ENCODE measurements around the gene MYH6. TPM values are rescaled to one million over a fixed set of nuclear protein-coding genes. Genes with fewer than 3 reads are reported as not detected.

Gene MYH6
- total RNA-seq, 4 donors from 2014 or later = not detected

DNA sequence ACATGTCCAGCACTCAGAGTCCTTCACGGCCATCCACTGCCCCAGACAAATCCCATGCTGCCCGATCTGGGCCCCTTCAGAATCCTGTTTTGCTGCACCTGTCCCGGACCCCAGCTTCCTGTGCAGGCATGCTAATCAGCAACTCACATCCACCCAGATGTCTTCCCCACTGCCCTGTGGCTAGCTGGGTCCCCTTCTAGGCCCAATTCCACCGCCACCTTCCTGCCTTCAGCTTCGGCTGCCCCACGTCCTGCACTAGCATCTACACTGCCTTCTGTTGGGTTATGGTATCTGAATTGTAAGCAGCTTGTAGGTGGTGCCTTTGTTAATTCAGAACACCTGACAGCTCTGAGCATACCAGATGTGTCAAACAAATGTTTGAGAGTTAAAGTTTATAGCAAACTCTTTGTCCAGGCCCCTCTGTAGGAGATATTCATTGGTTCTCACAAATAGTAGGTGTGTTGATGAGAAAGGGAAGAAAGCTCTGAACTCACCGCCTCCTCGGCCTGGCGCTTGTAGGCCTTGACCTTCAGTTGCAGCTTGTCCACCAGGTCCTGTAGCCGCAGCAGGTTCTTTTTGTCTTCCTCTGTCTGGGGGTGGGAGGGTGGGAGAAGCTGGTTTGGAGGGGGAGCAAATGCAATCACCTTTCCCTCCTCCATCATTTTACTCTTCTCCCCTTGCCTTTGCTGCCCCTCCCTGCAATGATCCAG is 25.2 kb downstream of the MYH6 start:
- no peak overlapping the region for H3K4me3 ChIP-seq
- no peaks in the 10 kb centered on the region for H3K9me3 ChIP-seq
- intact Hi-C loops (cut with DNase I) = no loop called here
- TF ChIP-seq POLR2A (IDR thresholded peaks at IDR 0.05) = no peak
- TF ChIP-seq, protein P1, sequence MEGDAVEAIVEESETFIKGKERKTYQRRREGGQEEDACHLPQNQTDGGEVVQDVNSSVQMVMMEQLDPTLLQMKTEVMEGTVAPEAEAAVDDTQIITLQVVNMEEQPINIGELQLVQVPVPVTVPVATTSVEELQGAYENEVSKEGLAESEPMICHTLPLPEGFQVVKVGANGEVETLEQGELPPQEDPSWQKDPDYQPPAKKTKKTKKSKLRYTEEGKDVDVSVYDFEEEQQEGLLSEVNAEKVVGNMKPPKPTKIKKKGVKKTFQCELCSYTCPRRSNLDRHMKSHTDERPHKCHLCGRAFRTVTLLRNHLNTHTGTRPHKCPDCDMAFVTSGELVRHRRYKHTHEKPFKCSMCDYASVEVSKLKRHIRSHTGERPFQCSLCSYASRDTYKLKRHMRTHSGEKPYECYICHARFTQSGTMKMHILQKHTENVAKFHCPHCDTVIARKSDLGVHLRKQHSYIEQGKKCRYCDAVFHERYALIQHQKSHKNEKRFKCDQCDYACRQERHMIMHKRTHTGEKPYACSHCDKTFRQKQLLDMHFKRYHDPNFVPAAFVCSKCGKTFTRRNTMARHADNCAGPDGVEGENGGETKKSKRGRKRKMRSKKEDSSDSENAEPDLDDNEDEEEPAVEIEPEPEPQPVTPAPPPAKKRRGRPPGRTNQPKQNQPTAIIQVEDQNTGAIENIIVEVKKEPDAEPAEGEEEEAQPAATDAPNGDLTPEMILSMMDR (IDR thresholded peaks at IDR 0.05) = no peak
- H3K27me3 ChIP-seq = peaks cover 0 to 32% (median 0%) of the 10 kb centered on the region in 4 donors
- H3K36me3 ChIP-seq = no peaks in the 10 kb centered on the region
- no peak overlapping the region for H3K27ac ChIP-seq
- no peak for DNase-seq
- 64 to 67% methylated on average over 10 of the region's 10 CpGs for WGBS, 2 donors
- peaks cover 0 to 10% (median 0%) of the 10 kb centered on the region in 3 donors for H3K4me1 ChIP-seq

DNA sequence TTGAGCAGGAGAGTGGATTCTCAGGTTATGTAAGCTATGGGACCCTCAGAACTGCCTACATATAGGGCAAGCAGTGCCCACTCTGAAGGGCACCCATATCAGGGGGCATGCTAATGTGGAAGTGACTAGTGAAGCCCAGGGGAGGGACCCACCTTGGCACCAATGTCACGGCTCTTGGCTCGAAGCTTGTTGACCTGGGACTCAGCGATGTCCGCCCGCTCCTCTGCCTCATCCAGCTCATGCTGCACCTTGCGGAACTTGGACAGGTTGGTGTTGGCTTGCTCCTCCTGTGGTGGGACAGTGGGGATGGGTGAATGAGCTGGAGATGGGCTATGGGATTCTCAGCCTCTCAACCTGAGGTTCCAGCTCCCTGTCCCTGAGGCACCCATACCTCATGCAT is 25.8 kb downstream of the MYH6 start:
- Histone ChIP-seq H3K4me1 (peaks cover 0 to 10% (median 0%) of the 10 kb centered on the region in 3 donors), H3K4me3 (no peak overlapping the region), H3K27ac (no peak overlapping the region), H3K27me3 (peaks cover 0 to 32% (median 0%) of the 10 kb centered on the region in 4 donors), H3K36me3 (no peaks in the 10 kb centered on the region), H3K9me3 (no peaks in the 10 kb centered on the region)
- WGBS, 2 donors = 40 to 87% methylated on average over 1 to 3 of the region's 6 CpGs
- no peak for DNase-seq
- intact Hi-C loops (cut with DNase I) = no loop called here
- TF ChIP-seq POLR2A (IDR thresholded peaks at IDR 0.05) = no peak
- TF ChIP-seq, protein P1 (IDR thresholded peaks at IDR 0.05) = no peak

DNA sequence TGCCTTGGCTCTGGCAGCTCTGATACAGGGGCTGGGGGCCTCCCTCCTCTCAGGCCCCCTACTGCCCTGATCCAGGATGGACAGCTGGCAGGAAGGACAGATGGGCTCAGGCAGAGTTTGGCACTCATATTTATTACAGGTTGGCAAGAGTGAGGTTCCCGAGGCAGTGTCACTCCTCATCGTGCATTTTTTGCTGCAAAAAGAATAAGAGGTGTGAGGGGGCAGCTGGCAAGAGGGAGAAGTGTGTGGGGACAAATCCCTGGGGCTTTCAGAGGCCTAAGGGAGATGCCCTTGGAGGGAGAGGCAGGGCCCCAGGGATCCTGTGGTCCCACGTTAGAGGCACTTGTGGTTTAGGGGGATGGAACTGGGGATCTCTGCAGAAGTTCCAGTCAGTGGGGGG is 26.2 kb downstream of the MYH6 start:
- 39 to 43% methylated on average over 3 of the region's 3 CpGs for WGBS, 2 donors
- Histone ChIP-seq H3K27me3 (peaks cover 0 to 32% (median 0%) of the 10 kb centered on the region in 4 donors), H3K4me1 (peaks cover 0 to 12% (median 0%) of the 10 kb centered on the region in 3 donors), H3K9me3 (no peaks in the 10 kb centered on the region), H3K27ac (no peak overlapping the region), H3K4me3 (no peak overlapping the region), H3K36me3 (no peaks in the 10 kb centered on the region)
- DNase-seq = no peak
- intact Hi-C loops (cut with DNase I) = loop anchor here (2.0 kb wide), 1 partner anchor 55 kb away; no protein-coding TSS in a partner anchor
- TF ChIP-seq, protein P1 (IDR thresholded peaks at IDR 0.05) = no peak
- TF ChIP-seq POLR2A (IDR thresholded peaks at IDR 0.05) = no peak

DNA sequence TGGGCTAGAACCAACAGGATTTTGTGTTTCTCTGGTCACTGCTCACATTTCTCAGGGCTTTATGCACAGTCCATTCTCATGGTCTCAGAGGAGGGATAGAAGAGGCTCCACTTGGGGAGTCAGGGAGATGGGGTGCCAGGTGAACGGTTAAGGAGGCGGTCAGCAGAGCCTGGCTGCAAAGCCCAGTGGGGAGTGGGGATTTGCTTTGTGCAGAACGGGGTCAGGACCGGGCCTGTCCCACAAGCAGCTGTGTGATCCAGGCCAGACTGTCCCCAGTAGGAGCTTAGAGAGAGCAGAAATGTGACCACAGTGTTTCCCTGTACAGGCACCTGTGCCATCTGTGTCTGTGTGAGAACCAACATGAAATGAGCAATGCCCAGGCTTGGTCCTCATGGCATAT is 27.1 kb downstream of the MYH6 start:
- H3K36me3 ChIP-seq = no peaks in the 10 kb centered on the region
- peaks cover 0 to 14% (median 0%) of the 10 kb centered on the region in 3 donors for H3K4me1 ChIP-seq
- no peaks in the 10 kb centered on the region for H3K9me3 ChIP-seq
- no peak overlapping the region for H3K27ac ChIP-seq
- intact Hi-C loops (cut with DNase I) = loop anchor here (2.0 kb wide), 1 partner anchor 54 kb away; no protein-coding TSS in a partner anchor
- WGBS, 2 donors = 40 to 60% methylated on average over 1 to 2 of the region's 4 CpGs
- DNase-seq = no peak
- TF ChIP-seq POLR2A (IDR thresholded peaks at IDR 0.05) = no peak
- TF ChIP-seq, protein P1 (IDR thresholded peaks at IDR 0.05) = no peak
- no peak overlapping the region for H3K4me3 ChIP-seq
- peaks cover 0 to 32% (median 0%) of the 10 kb centered on the region in 4 donors for H3K27me3 ChIP-seq

DNA sequence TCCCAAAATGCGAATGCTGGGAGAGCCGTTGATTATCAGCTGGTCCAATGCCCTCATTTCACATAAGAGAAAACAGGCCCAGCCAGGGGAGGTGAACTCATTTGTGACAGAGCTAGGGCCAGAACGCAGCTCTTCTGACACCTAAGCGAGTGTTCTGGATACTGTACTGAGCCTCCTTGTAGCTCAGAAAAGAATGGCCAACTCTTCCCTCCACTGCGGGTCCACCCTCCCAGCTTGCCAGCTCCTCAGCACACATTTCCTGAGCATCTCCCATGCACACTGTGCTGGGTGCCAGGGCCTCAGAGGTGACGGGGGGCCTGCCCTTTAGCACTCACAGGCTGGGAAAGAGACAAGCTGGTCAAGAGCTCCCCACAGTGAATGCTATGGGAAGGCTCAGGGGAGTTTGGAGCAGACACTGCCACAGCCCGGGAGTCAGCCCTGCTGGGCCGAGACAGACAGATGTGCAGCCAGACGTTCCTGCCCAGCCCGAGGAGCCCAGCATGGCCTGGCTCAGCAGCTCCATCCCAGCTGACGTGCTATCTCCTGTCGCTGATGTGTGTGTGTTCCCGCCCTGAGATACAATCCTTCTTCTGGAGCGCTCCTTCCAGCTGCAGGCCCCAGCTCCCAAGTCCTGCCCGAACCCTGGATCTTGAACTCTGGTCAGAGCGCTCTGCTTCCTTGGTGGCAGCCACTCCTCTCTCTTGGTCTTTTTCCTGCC is 27.7 kb downstream of the MYH6 start:
- no peaks in the 10 kb centered on the region for H3K9me3 ChIP-seq
- H3K36me3 ChIP-seq = no peaks in the 10 kb centered on the region
- 51 to 62% methylated on average over 6 to 7 of the region's 16 CpGs for WGBS, 2 donors
- H3K4me3 ChIP-seq = no peak overlapping the region
- intact Hi-C loops (cut with DNase I) = loop anchor here (2.0 kb wide), 1 partner anchor 54 kb away; no protein-coding TSS in a partner anchor
- H3K27me3 ChIP-seq = peaks cover 0 to 32% (median 0%) of the 10 kb centered on the region in 4 donors
- TF ChIP-seq, protein P1 (IDR thresholded peaks at IDR 0.05) = no peak
- TF ChIP-seq POLR2A (IDR thresholded peaks at IDR 0.05) = no peak
- peaks cover 0 to 14% (median 0%) of the 10 kb centered on the region in 3 donors for H3K4me1 ChIP-seq
- no peak overlapping the region for H3K27ac ChIP-seq
- DNase-seq = no peak

Measured in esophagus squamous epithelium (tissue), 5 donors.